Stimulated activated CD4-positive, alpha-beta T cell treated with anti-CD3 and anti-CD28 coated beads, TNF-alpha, amount 100 ng/mL, for 48 hours (primary cell): ENCODE results near the gene CCBE1.
"Not testable (repeated sequence)": the region's sequence is repeated elsewhere in the genome, so short reads cannot be mapped to it uniquely, and the experiment has no call there.

ENCODE experiments used
- DNase-seq, 3 donors: peaks; one replicate each; pipeline ENCODE4 v3.0.0-alpha.2; 2020; ENCODE audit warnings: low read depth in 3 of 3

Gene CCBE1

GRCh38 chr18:59715445-59715844, 18.2 kb upstream of the CCBE1 start:
- no peak for DNase-seq

GRCh38 chr18:59714096-59714495, 16.9 kb upstream of the CCBE1 start:
- DNase-seq = not testable (repeated sequence)

- DNase-seq = no peak
Observed at GRCh38 chr18:59712311-59712710, 15.1 kb upstream of the CCBE1 start.

- DNase-seq = no peak
Observed at GRCh38 chr18:59708988-59709387, 11.8 kb upstream of the CCBE1 start.

- no peak for DNase-seq
Observed at GRCh38 chr18:59707306-59707705, 10.1 kb upstream of the CCBE1 start.

- DNase-seq = no peak
Observed at GRCh38 chr18:59706499-59706898, 9.3 kb upstream of the CCBE1 start.

- DNase-seq = no peak
Observed at GRCh38 chr18:59705145-59705544, 7.9 kb upstream of the CCBE1 start.

GRCh38 chr18:59704146-59704545, 6.9 kb upstream of the CCBE1 start:
- no peak for DNase-seq

- DNase-seq = no peak
Observed at GRCh38 chr18:59701272-59701671, 4.0 kb upstream of the CCBE1 start.

- no peak for DNase-seq
Observed at GRCh38 chr18:59700535-59700967, 3.3 kb upstream of the CCBE1 start.

- DNase-seq = no peak
Observed at GRCh38 chr18:59699750-59700534, 2.7 kb upstream of the CCBE1 start.

- DNase-seq = no peak
Observed at GRCh38 chr18:59699061-59699460, 1.8 kb upstream of the CCBE1 start.

GRCh38 chr18:59696311-59697235, 650 bp downstream of the CCBE1 start:
- DNase-seq = no peak

- no peak for DNase-seq
Observed at GRCh38 chr18:59695551-59695950, 1.7 kb downstream of the CCBE1 start.

GRCh38 chr18:59694824-59695223, 2.4 kb downstream of the CCBE1 start:
- DNase-seq = no peak

- DNase-seq = no peak
Observed at GRCh38 chr18:59691996-59692395, 5.2 kb downstream of the CCBE1 start.

- no peak for DNase-seq
Observed at GRCh38 chr18:59690996-59691395, 6.2 kb downstream of the CCBE1 start.

- DNase-seq = no peak
Observed at GRCh38 chr18:59690186-59690982, 6.8 kb downstream of the CCBE1 start.

GRCh38 chr18:59689756-59690155, 7.5 kb downstream of the CCBE1 start:
- no peak for DNase-seq

GRCh38 chr18:59686260-59686659, 11.0 kb downstream of the CCBE1 start:
- DNase-seq = no peak

GRCh38 chr18:59685501-59685900, 11.7 kb downstream of the CCBE1 start:
- DNase-seq = no peak

- no peak for DNase-seq
Observed at GRCh38 chr18:59684777-59685176, 12.4 kb downstream of the CCBE1 start.
